COR-L47 (cell line): ENCODE data around the gene B4GALT7.
"Not testable (repeated sequence)": the region's sequence is repeated elsewhere in the genome, so short reads cannot be mapped to it uniquely, and the experiment has no call there.

Source experiments
- DNase-seq: peaks from one replicate; lab custom pipeline; 2025; lab: John Stamatoyannopoulos, UW

Gene B4GALT7, protein sequence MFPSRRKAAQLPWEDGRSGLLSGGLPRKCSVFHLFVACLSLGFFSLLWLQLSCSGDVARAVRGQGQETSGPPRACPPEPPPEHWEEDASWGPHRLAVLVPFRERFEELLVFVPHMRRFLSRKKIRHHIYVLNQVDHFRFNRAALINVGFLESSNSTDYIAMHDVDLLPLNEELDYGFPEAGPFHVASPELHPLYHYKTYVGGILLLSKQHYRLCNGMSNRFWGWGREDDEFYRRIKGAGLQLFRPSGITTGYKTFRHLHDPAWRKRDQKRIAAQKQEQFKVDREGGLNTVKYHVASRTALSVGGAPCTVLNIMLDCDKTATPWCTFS

DNA sequence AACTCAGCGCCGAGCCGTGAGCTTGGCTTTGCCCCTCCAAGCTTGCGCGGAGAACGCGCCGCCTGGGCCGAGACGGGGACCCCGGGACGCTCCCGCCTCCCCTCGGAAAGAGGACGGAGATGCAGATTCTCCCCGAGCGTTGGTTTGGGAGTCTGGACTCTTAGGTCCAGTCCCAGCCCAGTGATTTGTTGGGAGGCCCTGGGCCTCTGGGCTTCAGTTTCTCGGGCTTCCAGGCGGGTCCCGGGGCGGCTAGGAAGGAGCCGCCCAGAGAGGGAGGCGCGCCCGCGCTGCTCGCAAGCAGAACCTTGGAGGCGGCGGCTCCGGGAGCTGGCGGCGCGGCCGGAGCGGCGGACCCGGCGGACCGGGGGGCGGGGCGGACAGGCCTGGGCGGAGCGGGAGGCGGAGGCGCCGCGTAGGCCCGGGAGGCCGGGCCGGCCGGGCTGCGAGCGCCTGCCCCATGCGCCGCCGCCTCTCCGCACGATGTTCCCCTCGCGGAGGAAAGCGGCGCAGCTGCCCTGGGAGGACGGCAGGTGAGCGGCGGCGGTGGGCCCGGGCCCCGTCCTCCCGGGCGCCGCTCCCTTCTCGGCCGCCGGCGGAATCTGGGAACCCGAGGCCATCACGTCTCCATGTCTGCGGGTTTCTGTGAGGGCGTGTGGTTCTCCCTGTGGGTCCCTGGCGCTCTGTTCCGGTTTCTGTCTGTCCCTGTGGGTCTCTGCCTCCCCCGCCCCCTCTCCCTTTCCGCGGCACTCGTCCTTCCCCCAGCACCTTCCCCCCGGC is at the start of gene B4GALT7:
Gene B4GALT7, plus strand, starts transcription at position 402 of the 777 bp plus-strand sequence. Its CDS starts 79 bp downstream, at position 481.
- peak; percentile 74 for DNase-seq

DNA sequence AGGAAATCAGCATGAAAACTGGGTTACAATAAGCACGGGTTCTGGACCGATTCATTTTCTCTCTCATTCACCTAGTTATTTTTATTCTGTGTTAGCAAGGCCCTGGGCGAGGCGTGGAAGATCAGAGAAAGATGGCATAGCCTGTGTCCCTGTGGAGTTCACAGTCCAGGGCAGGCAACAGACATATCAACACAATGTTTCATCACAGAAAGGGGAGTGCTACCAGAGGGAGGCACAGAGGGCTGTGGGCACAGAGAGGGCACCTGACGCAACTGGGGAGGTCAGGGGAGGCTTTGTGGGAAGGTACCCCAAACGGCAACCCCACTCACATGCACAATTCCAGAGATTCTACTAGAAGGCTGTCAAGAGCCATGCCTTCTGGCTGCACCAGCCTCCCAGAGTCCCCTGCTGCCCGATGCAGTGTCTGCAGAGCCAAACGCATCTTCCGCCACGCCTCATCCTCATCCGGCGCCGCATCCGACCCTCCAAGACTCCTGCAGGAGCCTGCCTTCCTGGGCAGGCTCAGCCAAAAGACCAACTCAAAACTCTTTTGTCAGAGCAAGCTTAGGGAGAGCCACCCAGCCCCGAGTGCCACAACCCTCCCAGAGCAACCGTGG is 47.0 kb upstream of the B4GALT7 start:
- no peak for DNase-seq

- DNase-seq, result no peak
Measured at GRCh38 chr5:177553671-177554429, 46.1 kb upstream of the B4GALT7 start.

DNA sequence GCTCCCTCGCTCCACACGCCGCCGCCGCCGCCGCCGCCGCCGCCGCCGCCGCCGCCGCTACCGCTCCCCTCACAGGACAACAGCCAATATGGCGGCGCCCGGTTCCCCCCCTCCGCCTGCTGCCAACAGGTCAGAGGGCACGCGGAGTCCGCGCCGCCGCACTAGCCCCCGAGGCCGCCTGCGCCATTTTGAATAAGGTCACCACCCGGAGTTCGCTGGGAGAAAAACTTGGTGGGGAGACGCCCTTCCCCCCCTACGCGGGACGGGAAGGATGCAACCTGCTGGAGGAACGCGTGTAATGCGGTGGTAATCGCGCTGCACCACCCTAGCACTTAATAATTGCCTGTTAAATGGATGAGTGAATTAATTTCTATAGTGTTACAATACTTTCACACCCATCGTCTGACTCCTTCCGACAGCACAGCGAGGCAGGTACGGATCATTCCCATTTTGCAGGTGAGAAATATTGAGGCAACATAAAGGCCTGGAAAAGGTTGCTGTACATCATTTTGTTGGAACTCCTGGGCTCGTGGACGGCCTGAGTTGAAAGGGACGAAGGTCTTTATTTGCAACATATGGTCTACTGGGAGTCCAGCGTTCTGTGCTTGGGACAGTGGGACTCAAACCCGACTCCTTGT is 45.3 kb upstream of the B4GALT7 start, which contains the start of gene FAM193B:
Gene FAM193B, minus strand, starts transcription at position 90 of the 638 bp plus-strand sequence. CDS start 105 bp downstream, outside the sequence.
- peak; percentile 94 for DNase-seq

DNA sequence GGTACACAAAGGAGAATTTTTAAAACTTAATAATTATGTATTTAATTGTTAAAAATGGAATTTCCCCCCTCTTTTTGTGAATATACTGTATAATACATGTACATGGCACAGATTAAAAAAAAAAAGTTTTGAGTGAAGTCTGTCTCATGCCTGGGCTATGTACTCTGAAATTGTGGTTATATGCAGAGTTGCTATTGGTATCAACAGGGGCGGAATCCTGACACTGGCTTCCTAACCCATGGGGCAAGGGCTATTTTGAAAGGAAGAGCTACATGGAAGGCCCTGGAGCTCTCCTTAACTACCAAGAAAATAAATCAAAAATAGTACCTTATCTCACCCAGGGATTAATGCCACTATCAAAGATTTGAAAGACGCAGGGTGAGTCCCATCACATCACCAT is 44.7 kb upstream of the B4GALT7 start:
- no peak for DNase-seq

DNA sequence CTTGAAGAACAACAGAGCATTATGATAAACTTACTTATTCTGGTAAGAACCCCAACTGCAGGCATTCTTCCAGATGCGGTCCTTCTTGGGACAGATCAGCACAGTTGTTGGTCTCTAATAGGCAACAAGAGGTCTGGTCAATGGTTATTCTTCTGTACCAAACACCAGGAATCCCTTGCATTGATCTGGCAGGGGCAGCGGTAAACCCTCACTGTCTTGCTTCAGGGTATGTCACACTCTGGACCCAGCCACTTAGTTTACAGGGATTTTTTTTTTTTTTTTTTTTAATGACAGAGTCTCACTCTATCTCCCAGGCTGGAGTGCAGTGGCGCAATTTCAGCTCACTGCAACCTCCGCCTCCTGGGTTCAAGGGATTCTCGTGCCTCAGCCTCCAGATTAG is 44.3 kb upstream of the B4GALT7 start:
- no peak for DNase-seq

GRCh38 chr5:177557041-177557647 is 42.8 kb upstream of the B4GALT7 start:
- no peak for DNase-seq

DNA sequence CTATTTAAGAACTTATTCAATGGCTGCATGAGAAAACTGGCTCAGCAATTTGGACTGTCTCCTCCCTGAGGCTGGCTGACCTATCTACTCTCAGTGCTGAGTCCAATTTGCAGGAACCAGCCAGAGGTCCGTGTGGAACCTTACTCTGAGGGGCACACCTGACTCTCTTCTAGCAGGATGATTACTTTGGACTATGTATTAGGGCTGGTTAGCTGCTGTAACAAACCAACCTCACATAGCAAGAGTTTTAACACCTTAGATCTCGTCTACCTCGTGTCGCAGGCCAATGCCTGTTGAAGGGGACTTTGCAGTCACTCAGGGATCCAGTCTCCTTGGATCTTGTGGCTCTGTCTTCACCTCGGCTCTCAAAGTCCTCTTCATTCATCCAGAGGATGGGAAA is 42.1 kb upstream of the B4GALT7 start:
- DNase-seq, result no peak

DNA sequence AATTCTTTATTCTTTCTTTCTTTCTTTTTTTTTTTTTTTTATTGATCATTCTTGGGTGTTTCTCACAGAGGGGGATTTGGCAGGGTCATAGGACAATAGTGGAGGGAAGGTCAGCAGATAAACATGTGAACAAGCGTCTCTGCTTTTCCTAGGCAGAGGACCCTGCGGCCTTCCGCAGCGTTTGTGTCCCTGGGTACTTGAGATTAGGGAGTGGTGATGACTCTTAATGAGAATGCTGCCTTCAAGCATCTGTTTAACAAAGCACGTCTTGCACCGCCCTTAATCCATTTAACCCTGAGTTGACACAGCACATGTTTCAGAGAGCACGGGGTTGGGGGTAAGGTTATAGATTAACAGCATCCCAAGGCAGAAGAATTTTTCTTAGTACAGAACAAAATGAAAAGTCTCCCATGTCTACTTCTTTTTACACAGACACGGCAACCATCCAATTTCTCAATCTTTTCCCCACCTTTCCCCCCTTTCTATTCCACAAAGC is 40.4 kb upstream of the B4GALT7 start:
- not testable (repeated sequence) for DNase-seq

DNA sequence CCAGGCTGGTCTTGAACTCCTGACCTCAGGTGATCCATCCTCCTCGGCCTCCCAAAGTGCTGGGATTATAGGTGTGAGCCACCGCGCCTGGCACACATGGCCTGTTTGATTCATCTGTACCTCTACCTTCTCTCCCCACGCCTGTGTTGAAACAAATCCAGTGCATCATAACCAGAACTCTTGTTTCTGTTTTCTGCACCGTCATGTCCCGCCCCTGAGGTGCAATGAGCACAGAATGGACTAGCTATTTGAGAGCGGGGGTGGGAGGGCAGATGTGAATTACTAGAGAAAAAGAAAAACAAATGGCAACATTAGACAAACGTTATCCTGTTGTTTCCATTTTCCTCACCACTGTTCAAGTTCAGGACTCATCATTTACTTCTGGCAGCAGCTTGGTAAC is 34.9 kb upstream of the B4GALT7 start:
- no peak for DNase-seq

GRCh38 chr5:177568326-177568725 is 31.6 kb upstream of the B4GALT7 start:
- DNase-seq, result no peak

- no peak for DNase-seq
Measured at GRCh38 chr5:177569894-177570293, 30.0 kb upstream of the B4GALT7 start.

- DNase-seq, result no peak
Measured at GRCh38 chr5:177575488-177575887, 24.4 kb upstream of the B4GALT7 start.

DNA sequence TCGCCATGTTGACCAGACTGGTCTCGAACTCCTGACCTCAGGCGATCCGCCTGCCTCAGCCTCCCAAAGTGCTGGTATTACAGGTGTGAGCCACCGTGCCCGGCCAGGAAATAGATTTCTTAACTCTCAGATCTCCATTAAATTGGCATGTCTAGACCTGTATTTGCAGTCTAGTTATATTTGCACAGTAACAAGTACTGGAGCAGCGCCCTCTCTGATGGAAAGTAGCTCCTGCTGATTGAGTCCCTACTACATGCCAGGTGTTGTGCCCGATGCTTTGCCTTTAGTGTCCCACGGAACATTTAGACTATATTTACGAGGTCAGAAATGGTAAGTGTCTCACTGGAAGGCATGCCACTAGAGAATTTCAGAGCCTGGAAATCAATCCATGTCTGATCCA is 23.8 kb upstream of the B4GALT7 start:
- peak; percentile 6 for DNase-seq

DNA sequence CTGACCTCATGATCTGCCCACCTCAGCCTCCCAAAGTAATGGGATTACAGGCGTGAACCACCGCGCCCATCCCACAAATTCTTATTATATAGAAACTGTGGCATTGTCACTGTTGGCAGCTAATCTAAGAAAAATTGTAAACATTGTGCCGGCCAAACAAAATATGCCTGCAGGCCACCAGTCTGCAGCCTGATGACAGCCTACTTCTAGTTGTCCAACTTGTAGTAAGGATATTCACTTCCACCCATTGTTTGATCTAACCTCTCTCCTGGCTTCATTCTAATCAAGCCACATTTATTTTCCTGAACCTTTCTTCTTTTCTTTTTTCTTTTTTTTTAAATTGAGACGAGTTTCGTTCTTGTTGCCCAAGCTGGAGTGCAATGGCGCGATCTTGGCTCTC is 21.6 kb upstream of the B4GALT7 start:
- no peak for DNase-seq

- DNase-seq, result peak; percentile 8
Measured at GRCh38 chr5:177588413-177588909, 11.5 kb upstream of the B4GALT7 start.

DNA sequence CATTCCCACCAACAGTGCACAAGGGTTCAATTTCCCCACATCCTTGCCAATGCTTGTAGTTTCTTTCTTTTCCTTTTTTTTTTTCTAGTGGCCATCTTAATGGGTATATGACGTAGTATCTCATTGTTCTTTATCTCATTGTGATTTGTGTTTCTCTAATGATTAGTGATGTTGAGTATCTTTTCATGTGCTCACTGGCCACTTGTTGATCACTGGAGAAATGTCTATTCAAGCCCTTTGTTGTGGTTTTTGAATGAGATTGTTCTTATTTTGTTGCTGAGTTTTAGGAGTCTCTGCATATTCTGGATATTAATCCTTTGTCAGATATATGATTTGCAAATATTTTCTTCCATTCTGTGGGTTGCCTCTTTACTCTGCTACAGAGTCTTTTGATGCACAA is 9.5 kb upstream of the B4GALT7 start:
- DNase-seq, result no peak

GRCh38 chr5:177591690-177592009 is 8.3 kb upstream of the B4GALT7 start:
- DNase-seq, result no peak

DNA sequence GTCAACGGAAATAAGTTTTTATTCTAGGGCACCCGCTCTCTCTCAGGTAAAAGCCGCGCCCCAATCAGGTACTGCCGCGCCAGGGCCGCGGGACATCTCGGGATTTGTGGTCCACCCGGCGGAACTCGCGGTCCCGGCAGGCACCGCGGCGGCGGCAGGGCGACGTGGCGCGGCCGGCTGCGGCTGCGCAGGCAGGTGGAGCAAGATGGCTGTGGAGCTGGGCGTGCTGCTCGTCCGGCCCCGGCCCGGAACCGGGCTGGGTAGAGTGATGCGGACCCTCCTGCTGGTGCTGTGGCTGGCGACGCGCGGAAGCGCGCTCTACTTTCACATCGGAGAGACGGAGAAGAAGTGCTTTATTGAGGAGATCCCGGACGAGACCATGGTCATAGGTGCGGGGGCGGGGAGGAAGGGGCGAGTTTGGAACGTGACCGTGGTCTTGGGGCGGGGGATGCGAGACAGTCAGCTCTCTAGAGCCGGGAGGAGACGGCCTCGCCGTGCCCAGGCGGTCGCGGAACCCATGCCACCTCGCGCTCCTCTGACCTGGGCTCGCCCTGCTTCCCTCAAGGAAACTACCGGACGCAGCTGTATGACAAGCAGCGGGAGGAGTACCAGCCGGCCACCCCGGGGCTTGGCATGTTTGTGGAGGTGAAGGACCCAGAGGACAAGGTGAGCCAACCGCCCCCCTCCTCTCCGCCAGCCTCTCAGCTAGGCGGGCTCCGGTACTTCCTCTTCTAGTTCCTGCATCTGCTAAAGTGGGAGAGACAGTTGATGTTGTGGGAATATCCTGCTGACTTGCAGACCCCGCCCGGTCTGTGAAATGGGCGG is 7.7 kb upstream of the B4GALT7 start, which contains the start of gene TMED9:
Gene TMED9, plus strand, starts transcription at position 194 of the 825 bp plus-strand sequence. Its CDS starts 12 bp downstream, at position 206.
- peak; percentile 71 for DNase-seq

- DNase-seq, result no peak
Measured at GRCh38 chr5:177592905-177593304, 7.0 kb upstream of the B4GALT7 start.
